CD4-positive, alpha-beta T cell treated with Interleukin-4 for 4 hours (primary cell): Measurements from ENCODE around the gene ABLIM3.
"Not testable (repeated sequence)": the region's sequence is repeated elsewhere in the genome, so short reads cannot be mapped to it uniquely, and the experiment has no call there.

Experiments
- DNase-seq: peaks from one replicate; pipeline ENCODE4 v3.0.0-alpha.2; 2020

ABLIM3 gene

GRCh38 chr5:149160291-149160787 lies 19.0 kb downstream of the ABLIM3 start:
- no peak for DNase-seq

- DNase-seq = no peak
These were observed 19.9 kb downstream of the ABLIM3 start for GRCh38 chr5:149161026-149161687.

GRCh38 chr5:149161850-149162249 lies 20.6 kb downstream of the ABLIM3 start:
- no peak for DNase-seq

GRCh38 chr5:149162401-149163084 lies 21.2 kb downstream of the ABLIM3 start:
- DNase-seq = no peak

GRCh38 chr5:149164731-149165130 lies 23.4 kb downstream of the ABLIM3 start:
- no peak for DNase-seq

GRCh38 chr5:149166128-149166527 lies 24.8 kb downstream of the ABLIM3 start:
- no peak for DNase-seq

- DNase-seq = no peak
These were observed 25.4 kb downstream of the ABLIM3 start for GRCh38 chr5:149166591-149167100.

GRCh38 chr5:149168276-149168906 lies 27.1 kb downstream of the ABLIM3 start:
- DNase-seq = no peak

GRCh38 chr5:149170299-149170698 lies 29.0 kb downstream of the ABLIM3 start:
- DNase-seq = no peak

GRCh38 chr5:149172261-149172660 lies 31.0 kb downstream of the ABLIM3 start:
- DNase-seq = no peak

GRCh38 chr5:149172709-149173505 lies 31.6 kb downstream of the ABLIM3 start:
- DNase-seq = no peak

- DNase-seq = no peak
These were observed 33.5 kb downstream of the ABLIM3 start for GRCh38 chr5:149174847-149175234.

- no peak for DNase-seq
These were observed 34.2 kb downstream of the ABLIM3 start for GRCh38 chr5:149175346-149176105.

GRCh38 chr5:149177339-149177843 lies 36.1 kb downstream of the ABLIM3 start:
- no peak for DNase-seq

- no peak for DNase-seq
These were observed 36.7 kb downstream of the ABLIM3 start for GRCh38 chr5:149177911-149178565.

- DNase-seq = no peak
These were observed 40.4 kb downstream of the ABLIM3 start for GRCh38 chr5:149181732-149182131.

- no peak for DNase-seq
These were observed 40.9 kb downstream of the ABLIM3 start for GRCh38 chr5:149182241-149182640.

- DNase-seq = no peak
These were observed 43.8 kb downstream of the ABLIM3 start for GRCh38 chr5:149185067-149185466.

- DNase-seq = no peak
These were observed 45.2 kb downstream of the ABLIM3 start for GRCh38 chr5:149186506-149186905.

GRCh38 chr5:149187617-149188016 lies 46.3 kb downstream of the ABLIM3 start:
- DNase-seq = not testable (repeated sequence)

GRCh38 chr5:149188383-149188782 lies 47.1 kb downstream of the ABLIM3 start:
- DNase-seq = no peak
